H1 (cell line): ENCODE data around the gene FRMD4B. TPM values are rescaled to one million over a fixed set of nuclear protein-coding genes. Genes with fewer than 3 reads are reported as not detected.
A peak's percentile ranks its signal among the peaks of the same experiment; 100 is the strongest.

Experiments
- CTCF ChIA-PET: fragments of 300-600 bp; sonication (Branson Sonifier 250); formaldehyde crosslinking; loops from one replicate; lab custom pipeline; 2021; ENCODE audit not compliant: partially characterized antibody; lab: Charles Lee
- POLR2A ChIA-PET: fragments of 300-600 bp; sonication (Branson Sonifier 250); formaldehyde crosslinking; loops from one replicate; lab custom pipeline; 2021; ENCODE audit warnings: inconsistent platforms; ENCODE audit not compliant: partially characterized antibody; lab: Charles Lee
- DNase-seq, 2 experiments: peaks; one replicate each; pipeline versions ENCODE4 v3.0.0 to v3.0.0-alpha.2; 2010 to 2022; ENCODE audit warnings: low spot score in 2 of 2, low read depth in 1 of 2, mixed read lengths in 1 of 2
- FAIRE-seq: peaks from 2 replicates; lab custom pipeline; 2011; peaks lifted over from hg19 to GRCh38; lab: Jason Lieb, UNC
- H2AFZ ChIP-seq: 2 replicates; pipeline ENCODE4 v1.8.1; 2012; ENCODE audit warnings: low read length, inconsistent platforms
- H2AK5ac ChIP-seq: 2 replicates; pipeline ENCODE4 v1.6.1; 2013; ENCODE audit warnings: low read depth, low read length
- H2BK120ac ChIP-seq: replicated peaks from 2 replicates; pipeline ENCODE3; 2013; ENCODE audit warnings: low read depth, low read length, inconsistent platforms
- H2BK12ac ChIP-seq: 2 replicates; pipeline ENCODE4 v1.6.1; 2013; ENCODE audit warnings: low read depth, low read length
- H2BK15ac ChIP-seq: 2 replicates; pipeline ENCODE4 v1.6.1; 2013; ENCODE audit warnings: low read length
- H2BK20ac ChIP-seq: 2 replicates; pipeline ENCODE4 v1.6.1; 2013; ENCODE audit warnings: low read length
- H2BK5ac ChIP-seq: 2 replicates; pipeline ENCODE4 v1.6.1; 2013; ENCODE audit warnings: low read depth, low read length
- H3K14ac ChIP-seq: 2 replicates; pipeline ENCODE4 v1.6.1; 2013; ENCODE audit warnings: inconsistent platforms; ENCODE audit not compliant: insufficient read length
- H3K18ac ChIP-seq: 2 replicates; pipeline ENCODE4 v1.6.1; 2013; ENCODE audit warnings: low read length; ENCODE audit errors: extremely low read depth
- H3K23ac ChIP-seq: 2 replicates; pipeline ENCODE4 v1.6.1; 2013; ENCODE audit warnings: inconsistent platforms; ENCODE audit not compliant: insufficient read length
- H3K23me2 ChIP-seq: 2 replicates; pipeline ENCODE4 v1.6.1; 2013; ENCODE audit warnings: low read depth, low read length
- H3K27ac ChIP-seq: 2 replicates; pipeline ENCODE4 v1.6.1; 2011; ENCODE audit warnings: low read depth, low read length, inconsistent platforms
- H3K27me3 ChIP-seq, 4 experiments: replicated peaks in 1 of 4; 1 replicate in 1 of 4; 2 replicates in 3 of 4; pipeline versions ENCODE4 v1.6.1 to v1.8.1; 2011 to 2013; ENCODE audit warnings: low read length in 3 of 4, mild to moderate bottlenecking in 3 of 4, inconsistent platforms in 2 of 4, mixed read lengths in 2 of 4, moderate library complexity in 1 of 4; ENCODE audit not compliant: control insufficient read depth in 3 of 4, insufficient read depth in 3 of 4; ENCODE audit errors: extremely low read depth in 1 of 4
- H3K36me3 ChIP-seq, 4 experiments: 2 replicates each; pipeline versions ENCODE4 v1.6.1 to v1.8.1; 2011 to 2013; ENCODE audit warnings: mild to moderate bottlenecking in 4 of 4, low read length in 3 of 4, moderate library complexity in 2 of 4, control low read depth in 1 of 4, inconsistent platforms in 1 of 4; ENCODE audit not compliant: insufficient read depth in 4 of 4, control insufficient read depth in 2 of 4
- H3K4ac ChIP-seq: replicated peaks from 2 replicates; pipeline ENCODE3; 2013; ENCODE audit warnings: low read length, low read depth, mixed read lengths, inconsistent platforms; ENCODE audit not compliant: insufficient read length
- H3K4me1 ChIP-seq, 4 experiments: replicated peaks in 1 of 4; 1 replicate in 1 of 4; 2 replicates in 3 of 4; pipeline versions ENCODE4 v1.6.1 to v1.8.1; 2011 to 2013; ENCODE audit warnings: low read length in 3 of 4, inconsistent platforms in 2 of 4, mixed read lengths in 1 of 4; ENCODE audit not compliant: insufficient read depth in 4 of 4, control insufficient read depth in 3 of 4
- H3K4me2 ChIP-seq, 2 experiments: 2 replicates each; pipeline versions ENCODE4 v1.6.1 to v1.8.1; 2011 to 2013; ENCODE audit warnings: low read depth in 2 of 2, low read length in 2 of 2, control low read depth in 1 of 2, inconsistent platforms in 1 of 2, mild to moderate bottlenecking in 1 of 2; ENCODE audit not compliant: insufficient read depth in 1 of 2
- H3K4me3 ChIP-seq, 4 experiments: fragments of 200-600, 300-600 bp in 1 of 4; sonication (generic), shearing (Covaris generic), sonication (Bioruptor Twin) in 1 of 4; 2 replicates each; pipeline versions ENCODE4 v1.5.1 to v1.8.1; 2011 to 2016; ENCODE audit warnings: low read length in 4 of 4, low read depth in 3 of 4, control low read depth in 2 of 4, inconsistent platforms in 2 of 4, mild to moderate bottlenecking in 2 of 4, mixed read lengths in 1 of 4, moderate library complexity in 1 of 4; ENCODE audit not compliant: insufficient read depth in 2 of 4; ENCODE audit errors: extremely low read depth in 1 of 4
- H3K56ac ChIP-seq: replicated peaks from 2 replicates; pipeline ENCODE3; 2013; ENCODE audit warnings: low read depth, mild to moderate bottlenecking, mixed read lengths, low read length, inconsistent platforms; ENCODE audit not compliant: insufficient read length
- H3K79me1 ChIP-seq: 2 replicates; pipeline ENCODE4 v1.6.1; 2013; ENCODE audit warnings: low read depth, low read length, control low read depth
- H3K79me2 ChIP-seq, 2 experiments: 2 replicates each; pipeline versions ENCODE4 v1.6.1 to v1.8.1; 2012 to 2013; ENCODE audit warnings: low read length in 2 of 2, mild to moderate bottlenecking in 2 of 2, inconsistent platforms in 1 of 2; ENCODE audit not compliant: insufficient read depth in 2 of 2, control insufficient read depth in 1 of 2
- H3K9ac ChIP-seq, 4 experiments: replicated peaks in 1 of 4; 1 replicate in 1 of 4; 2 replicates in 3 of 4; pipeline versions ENCODE4 v1.6.1 to v1.8.1; 2011 to 2013; ENCODE audit warnings: low read depth in 3 of 4, low read length in 3 of 4, control low read depth in 2 of 4, mild to moderate bottlenecking in 2 of 4, moderate library complexity in 2 of 4, inconsistent platforms in 1 of 4; ENCODE audit errors: extremely low read depth in 1 of 4
- H3K9me3 ChIP-seq, 2 experiments: 2 replicates each; pipeline versions ENCODE4 v1.6.1 to v1.8.1; 2012 to 2013; ENCODE audit warnings: mild to moderate bottlenecking in 2 of 2, moderate library complexity in 2 of 2, control low read depth in 1 of 2, inconsistent platforms in 1 of 2, low read depth in 1 of 2, low read length in 1 of 2, mixed read lengths in 1 of 2; ENCODE audit not compliant: insufficient read depth in 2 of 2
- H4K20me1 ChIP-seq, 2 experiments: replicated peaks in 1 of 2; 2 replicates each; pipeline versions ENCODE3 to v1.8.1; 2011 to 2013; ENCODE audit warnings: inconsistent platforms in 2 of 2, low read length in 2 of 2, mild to moderate bottlenecking in 1 of 2; ENCODE audit not compliant: insufficient read depth in 2 of 2, control insufficient read depth in 1 of 2
- H4K5ac ChIP-seq: 2 replicates; pipeline ENCODE4 v1.6.1; 2013; ENCODE audit warnings: low read length, low read depth, mixed read lengths, inconsistent platforms; ENCODE audit not compliant: insufficient read length
- H4K8ac ChIP-seq: 2 replicates; pipeline ENCODE4 v1.8.0; 2013; ENCODE audit warnings: mild to moderate bottlenecking, moderate library complexity, low read length, inconsistent platforms; ENCODE audit not compliant: insufficient read depth; ENCODE audit errors: extremely low read depth
- H4K91ac ChIP-seq: replicated peaks from 2 replicates; pipeline ENCODE3; 2013; ENCODE audit warnings: low read length, mixed read lengths, inconsistent platforms; ENCODE audit not compliant: insufficient read length
- BACH1 ChIP-seq: IDR thresholded peaks from 2 replicates; pipeline ENCODE4 v1.6.1; 2012; ENCODE audit warnings: low read length, improper control_type of control experiment
- CEBPB ChIP-seq: IDR thresholded peaks from 2 replicates; pipeline ENCODE4 v1.6.1; 2012; ENCODE audit warnings: low read depth, low read length
- EGR1 ChIP-seq: IDR thresholded peaks from 2 replicates; pipeline ENCODE4 v1.6.1; 2011; ENCODE audit warnings: low read depth, low read length, borderline replicate concordance
- EP300 ChIP-seq, 2 experiments: IDR thresholded peaks; 1 replicate in 1 of 2; 2 replicates in 1 of 2; pipeline ENCODE4 v1.6.1; 2011 to 2012; ENCODE audit warnings: low read depth in 2 of 2, low read length in 2 of 2, mild to moderate bottlenecking in 2 of 2, borderline replicate concordance in 1 of 2, inconsistent platforms in 1 of 2, moderate library complexity in 1 of 2
- KDM4A ChIP-seq: IDR thresholded peaks from one replicate; pipeline ENCODE4 v1.7.1; 2012; ENCODE audit warnings: low read depth, mild to moderate bottlenecking, moderate library complexity, low read length, inconsistent platforms; ENCODE audit not compliant: severe bottlenecking
- POU5F1 ChIP-seq: IDR thresholded peaks from 2 replicates; pipeline ENCODE4 v1.6.1; 2011; ENCODE audit warnings: low read depth, mild to moderate bottlenecking, low read length, moderate library complexity
- RNF2 ChIP-seq: fragments of 200-900, 300-1000 bp; sonication (generic); IDR thresholded peaks from 2 replicates; pipeline ENCODE4 v1.7.1; 2016; ENCODE audit warnings: borderline replicate concordance, low read depth, mild to moderate bottlenecking, antibody characterized with exemption, low read length; ENCODE audit not compliant: poor library complexity, severe bottlenecking; ENCODE audit errors: missing control alignments
- SAP30 ChIP-seq: fragments of 300-600 bp; sonication (generic); IDR thresholded peaks from 2 replicates; pipeline ENCODE4 v1.7.1; 2012; ENCODE audit warnings: low read length, moderate library complexity, mild to moderate bottlenecking, inconsistent platforms; ENCODE audit not compliant: insufficient read depth, insufficient replicate concordance
- SP1 ChIP-seq: IDR thresholded peaks from 2 replicates; pipeline ENCODE4 v1.6.1; 2011; ENCODE audit warnings: low read depth, low read length
- SP4 ChIP-seq: IDR thresholded peaks from 2 replicates; pipeline ENCODE4 v1.6.1; 2012; ENCODE audit warnings: low read length, inconsistent platforms
- SUZ12 ChIP-seq: fragments of 200-600 bp; sonication (generic); IDR thresholded peaks from 2 replicates; pipeline ENCODE4 v1.6.1; 2012; ENCODE audit warnings: mild to moderate bottlenecking, inconsistent platforms, low read length, moderate library complexity, mixed read lengths
- TCF12 ChIP-seq: IDR thresholded peaks from 2 replicates; pipeline ENCODE4 v1.6.1; 2011; ENCODE audit warnings: low read depth, mild to moderate bottlenecking, low read length
- ZNF274 ChIP-seq: IDR thresholded peaks from 2 replicates; pipeline ENCODE4 v1.7.0; 2012; ENCODE audit warnings: low read length, borderline replicate concordance; ENCODE audit errors: extremely low read depth
- WGBS, 2 experiments: shearing (Covaris generic) in 1 of 2; methylation state at CpG; one replicate each; pipeline versions ENCODE4 v1.1.6 to v1.1.7; 2013 to 2015; ENCODE audit warnings: low lambda C conversion rate in 2 of 2, mixed read lengths in 2 of 2, inconsistent platforms in 1 of 2, low coverage in 1 of 2, missing lambda C conversion rate in 1 of 2; ENCODE audit not compliant: insufficient replicate concordance in 2 of 2, insufficient coverage in 1 of 2, insufficient read length in 1 of 2; ENCODE audit errors: extremely low coverage in 1 of 2, missing lambda C conversion rate in 1 of 2; 5-methylcytosine and 5-hydroxymethylcytosine counted together
- polyA plus RNA-seq, 7 experiments: library from polyadenylated mRNA; depleted of rRNA in 3 of 7; stranded (reverse) in 5 of 7; unstranded in 2 of 7; fragments of >200 nt in 5 of 7; fragments of 200-250 nt in 2 of 7; gene quantifications; 1 replicate in 5 of 7; 2 replicates in 1 of 7; 4 replicates in 1 of 7; pipeline versions ENCODE4 v1.2.1 to v1.2.3, GENCODE V29; 2011 to 2013; ENCODE audit warnings: missing spikeins in 2 of 7, mixed read lengths in 2 of 7
- total RNA-seq: library from RNA; stranded (reverse); fragmentation: NEBNext Ultra II Directional; extraction: Animal tissue kit (Norgen Biotek cat#: 25700); gene quantifications from 2 replicates; pipeline ENCODE4 v1.2.1, GENCODE V29; 2021

Gene FRMD4B
- total and polyA plus RNA-seq, 2 of the 8 experiments (the other 6 are each of a cell fraction or from before 2014, with no cell fraction given) = 2.7 to 7.2 TPM

DNA sequence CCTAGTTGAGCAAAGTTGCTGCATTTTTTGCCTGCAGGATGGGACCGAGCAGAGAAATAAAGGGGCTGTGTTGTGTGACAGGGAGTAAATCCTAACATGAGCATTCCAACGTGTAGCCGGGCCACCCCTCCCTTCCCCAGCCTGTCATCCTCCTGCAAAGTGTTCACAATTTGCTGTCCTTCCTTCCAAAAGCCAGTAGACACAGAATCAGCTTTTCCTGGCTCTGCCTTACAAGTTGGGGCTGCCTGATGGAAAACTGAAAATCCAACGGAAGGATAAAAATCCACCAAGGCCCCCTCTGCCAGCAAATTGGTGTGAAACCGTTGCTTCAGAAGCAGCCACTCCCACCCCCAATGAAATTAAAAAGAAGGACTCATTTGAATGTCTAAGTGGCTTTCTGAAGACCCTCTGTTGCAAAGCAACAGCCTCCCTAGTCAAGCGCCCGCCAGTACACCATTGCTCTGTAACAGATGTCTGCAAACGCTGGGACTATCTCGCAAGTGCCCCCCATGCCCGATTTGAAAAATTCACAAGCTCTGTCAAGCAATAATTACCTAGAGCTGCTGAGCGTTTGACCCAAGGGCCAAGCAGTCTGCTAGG lies 665 bp downstream of the FRMD4B start:
- Histone ChIP-seq H2BK15ac (no peak overlapping the region), H3K36me3 (no peaks in the 10 kb centered on the region), H3K4me3 (peak overlapping the region; percentile 30 to 61 (median 58)), H3K9me3 (no peaks in the 10 kb centered on the region), H3K4me1 (peaks cover 0 to 4% (median 1%) of the 10 kb centered on the region in 4 experiments; a peak in 3 of 7 replicates), H4K20me1 (peaks cover 0 to 3% of the 10 kb centered on the region in 2 experiments), H2BK20ac (no peak overlapping the region), H4K5ac (no peak overlapping the region), H2BK12ac (0 out of 2 replicates have a peak overlapping the region, but pooled peaks have one; percentile 39), H2BK120ac (no peak overlapping the region), H3K23ac (no peak overlapping the region), H3K23me2 (peaks cover 10% of the 10 kb centered on the region; the same call in 1 of the 2 replicates), H3K18ac (no peak overlapping the region), H2BK5ac (no peak overlapping the region), H2AK5ac (no peak overlapping the region), H3K27me3 (peaks cover 5 to 20% (median 15%) of the 10 kb centered on the region in 4 experiments), H3K79me1 (no peaks in the 10 kb centered on the region), H3K27ac (no peak overlapping the region), H3K9ac (no peak overlapping the region), H3K56ac (no peak overlapping the region), H3K4me2 (peak overlapping the region; percentile 75 to 93), H3K14ac (no peak overlapping the region), H4K8ac (no peak overlapping the region; the same call in 1 of the 2 replicates), H3K79me2 (no peaks in the 10 kb centered on the region), H4K91ac (no peak overlapping the region), H3K4ac (no peak overlapping the region), H2AFZ (no peak overlapping the region)
- no peak for FAIRE-seq
- POLR2A ChIA-PET = no interaction called here
- 31% methylated on average over 11 of the region's 11 CpGs; no CpG with 5 or more reads in 1 of the 2 experiments for WGBS, 2 experiments
- no peak for DNase-seq
- CTCF ChIA-PET = interaction anchor here (0.5 to 2.5 kb wide), 5 partner anchors 14 to 59 kb away, joined by 3 to 12 read pairs (median 5); no protein-coding TSS in a partner anchor
- no peak for TF ChIP-seq SUZ12
- TF ChIP-seq EP300 (IDR thresholded peaks at IDR 0.05; ENCODE audit: borderline replicate concordance in 1 of 2, low read depth in 2 of 2, low read length in 2 of 2) = no peak
- no peak for TF ChIP-seq CEBPB
- no peak for TF ChIP-seq POU5F1
- TF ChIP-seq ZNF274 = no peak
- no peak for TF ChIP-seq SP4
- no peak for TF ChIP-seq SAP30
- no peak for TF ChIP-seq KDM4A
- TF ChIP-seq TCF12 = no peak
- TF ChIP-seq SP1 = no peak
- no peak for TF ChIP-seq BACH1
- TF ChIP-seq EGR1 = no peak
- no peak for TF ChIP-seq RNF2
